HG02759 (cell line): ENCODE data around the gene IFNA7.
A peak's percentile ranks its signal among the peaks of the same experiment; 100 is the strongest.
"Not testable (repeated sequence)": the region's sequence is repeated elsewhere in the genome, so short reads cannot be mapped to it uniquely, and the experiment has no call there.

Source experiments
- ATAC-seq: cut with Tn5 transposase; IDR thresholded peaks from one replicate; pipeline ENCODE4 v1.9.1; 2021; ENCODE audit warnings: mild to moderate bottlenecking, moderate library complexity; ENCODE audit not compliant: unreplicated experiment

IFNA7 gene

GRCh38 chr9:21182810-21183736 is 18.9 kb downstream of the IFNA7 start:
- peak; percentile 97 for ATAC-seq

- ATAC-seq, result no peak
Measured at GRCh38 chr9:21174671-21175070, 27.3 kb downstream of the IFNA7 start.

- ATAC-seq, result no peak
Measured at GRCh38 chr9:21172156-21172555, 29.8 kb downstream of the IFNA7 start.

GRCh38 chr9:21171351-21171750 is 30.7 kb downstream of the IFNA7 start:
- ATAC-seq, result no peak

GRCh38 chr9:21166560-21166959 is 35.4 kb downstream of the IFNA7 start, which contains the start of gene IFNA21:
TSS of gene IFNA21 (minus strand) at chr9:21166660. CDS start at chr9:21166612, 48 bp downstream.
- ATAC-seq, result not testable (repeated sequence)

GRCh38 chr9:21165516-21165915 is 36.5 kb downstream of the IFNA7 start:
- no peak for ATAC-seq

GRCh38 chr9:21160178-21160577 is 41.8 kb downstream of the IFNA7 start:
- peak; percentile 91 for ATAC-seq

GRCh38 chr9:21155501-21155900 is 46.5 kb downstream of the IFNA7 start:
- no peak for ATAC-seq

GRCh38 chr9:21154018-21154608 is 47.9 kb downstream of the IFNA7 start:
- ATAC-seq, result peak; percentile 94

- peak; percentile 45 for ATAC-seq
Measured at GRCh38 chr9:21153336-21154017, 48.5 kb downstream of the IFNA7 start.
